Measurements from ENCODE around the gene NRARP. TPM values are rescaled to one million over a fixed set of nuclear protein-coding genes. Genes with fewer than 3 reads are reported as not detected.

NRARP gene
- total and polyA plus RNA-seq, 8 donors = 1.3 to 23.4 (median 10.8) TPM

DNA sequence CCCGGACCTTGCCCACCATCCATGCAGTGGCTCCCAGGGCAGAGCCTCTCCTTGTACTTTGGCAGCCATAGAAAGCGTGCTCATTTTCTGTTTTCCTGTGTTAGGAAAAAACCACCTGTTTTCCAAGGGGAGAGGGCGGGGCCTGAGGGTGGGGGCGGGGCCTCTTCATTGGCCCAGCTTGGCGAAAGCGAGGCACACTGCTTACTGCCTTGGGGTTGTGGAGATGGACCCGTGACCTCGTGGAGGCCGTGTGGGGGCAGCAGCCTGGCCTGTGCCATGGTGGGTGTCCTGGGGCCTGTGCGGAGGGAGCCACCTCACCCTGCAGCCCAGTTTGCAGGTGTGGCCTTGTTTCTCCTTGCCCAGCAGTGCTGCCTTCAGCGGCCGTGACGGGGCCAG lies 29.0 kb downstream of the NRARP start:
- no peak for FAIRE-seq
- H3K27me3 ChIP-seq = no peaks in the 10 kb centered on the region
- DNase-seq = peak in 2 of 6 donors; percentile 22 to 39

DNA sequence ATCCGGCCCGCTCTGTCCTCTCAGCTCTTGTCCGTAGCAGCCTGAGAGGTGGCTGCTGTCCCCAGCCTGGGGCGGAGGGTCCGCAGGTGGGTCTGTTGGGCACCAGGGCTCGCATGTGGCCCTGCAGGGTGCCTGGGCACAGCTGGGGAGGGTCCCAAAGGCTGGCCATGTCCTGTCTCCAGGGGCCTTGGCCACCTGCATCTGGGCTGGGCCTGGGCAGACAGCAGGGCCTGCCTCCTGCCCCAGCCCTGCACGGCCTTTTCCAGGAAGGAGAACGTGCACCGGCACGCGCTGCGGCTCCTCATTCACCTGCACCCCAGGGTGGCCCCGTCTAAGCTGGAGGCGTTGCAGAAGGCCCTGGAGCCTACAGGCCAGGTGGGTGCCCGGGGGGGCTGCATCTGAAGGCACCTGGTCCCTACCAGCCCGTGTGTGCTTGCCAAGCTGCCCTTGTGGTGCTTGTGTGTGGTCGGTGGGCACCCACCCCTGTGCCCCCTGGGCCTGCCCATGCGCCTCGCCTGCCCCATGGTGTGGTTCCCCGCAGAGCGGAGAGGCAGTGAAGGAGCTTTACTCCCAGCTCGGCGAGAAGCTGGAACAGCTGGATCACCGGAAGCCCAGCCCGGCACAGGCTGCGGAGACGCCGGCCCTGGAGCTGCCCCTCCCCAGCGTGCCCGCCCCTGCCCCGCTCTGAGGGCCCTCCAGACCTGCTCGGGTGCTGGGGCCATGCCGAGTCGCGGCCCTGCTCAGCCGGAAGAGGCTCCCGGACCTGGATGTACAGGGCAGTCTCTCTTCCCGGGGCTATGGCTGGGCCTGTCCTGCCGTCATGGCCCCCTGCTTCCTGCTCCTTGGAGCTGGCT lies 29.6 kb downstream of the NRARP start:
- peaks cover 7 to 11% (median 11%) of the 10 kb centered on the region in 3 donors for H3K36me3 ChIP-seq
- no peaks in the 10 kb centered on the region for H3K27me3 ChIP-seq
- H3K4me1 ChIP-seq = peaks cover 15 to 25% (median 24%) of the 10 kb centered on the region in 3 donors
- DNase-seq = peak in 2 of 6 donors; percentile 42 to 81
- H3K27ac ChIP-seq = no peak overlapping the region
- 94 to 95% methylated on average over 36 to 39 of the region's 39 CpGs for WGBS, 2 donors
- no peaks in the 10 kb centered on the region for H3K9me3 ChIP-seq
- TF ChIP-seq, protein P1, sequence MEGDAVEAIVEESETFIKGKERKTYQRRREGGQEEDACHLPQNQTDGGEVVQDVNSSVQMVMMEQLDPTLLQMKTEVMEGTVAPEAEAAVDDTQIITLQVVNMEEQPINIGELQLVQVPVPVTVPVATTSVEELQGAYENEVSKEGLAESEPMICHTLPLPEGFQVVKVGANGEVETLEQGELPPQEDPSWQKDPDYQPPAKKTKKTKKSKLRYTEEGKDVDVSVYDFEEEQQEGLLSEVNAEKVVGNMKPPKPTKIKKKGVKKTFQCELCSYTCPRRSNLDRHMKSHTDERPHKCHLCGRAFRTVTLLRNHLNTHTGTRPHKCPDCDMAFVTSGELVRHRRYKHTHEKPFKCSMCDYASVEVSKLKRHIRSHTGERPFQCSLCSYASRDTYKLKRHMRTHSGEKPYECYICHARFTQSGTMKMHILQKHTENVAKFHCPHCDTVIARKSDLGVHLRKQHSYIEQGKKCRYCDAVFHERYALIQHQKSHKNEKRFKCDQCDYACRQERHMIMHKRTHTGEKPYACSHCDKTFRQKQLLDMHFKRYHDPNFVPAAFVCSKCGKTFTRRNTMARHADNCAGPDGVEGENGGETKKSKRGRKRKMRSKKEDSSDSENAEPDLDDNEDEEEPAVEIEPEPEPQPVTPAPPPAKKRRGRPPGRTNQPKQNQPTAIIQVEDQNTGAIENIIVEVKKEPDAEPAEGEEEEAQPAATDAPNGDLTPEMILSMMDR (IDR thresholded peaks at IDR 0.05) = no peak
- intact Hi-C loops (cut with DNase I) = loop anchor here in 1 of 3 donors (10.0 kb wide), 1 partner anchor 252 kb away; no protein-coding TSS in a partner anchor
- FAIRE-seq = no peak
- ATAC-seq = no peak
- H3K4me3 ChIP-seq = no peak overlapping the region

More for the DNA sequence above, 29.0 kb downstream of the NRARP start:
- intact Hi-C loops (cut with DNase I) = loop anchor here in 1 of 3 donors (10.0 kb wide), 1 partner anchor 252 kb away; no protein-coding TSS in a partner anchor
- Histone ChIP-seq H3K9me3 (no peaks in the 10 kb centered on the region), H3K27ac (no peak overlapping the region), H3K4me3 (no peak overlapping the region), H3K36me3 (peaks cover 7 to 11% (median 11%) of the 10 kb centered on the region in 3 donors), H3K4me1 (peaks cover 15 to 25% (median 24%) of the 10 kb centered on the region in 3 donors)
- WGBS, 2 donors = 57 to 61% methylated on average over 13 of the region's 13 CpGs
- no peak for ATAC-seq
- TF ChIP-seq, protein P1 (IDR thresholded peaks at IDR 0.05) = no peak

DNA sequence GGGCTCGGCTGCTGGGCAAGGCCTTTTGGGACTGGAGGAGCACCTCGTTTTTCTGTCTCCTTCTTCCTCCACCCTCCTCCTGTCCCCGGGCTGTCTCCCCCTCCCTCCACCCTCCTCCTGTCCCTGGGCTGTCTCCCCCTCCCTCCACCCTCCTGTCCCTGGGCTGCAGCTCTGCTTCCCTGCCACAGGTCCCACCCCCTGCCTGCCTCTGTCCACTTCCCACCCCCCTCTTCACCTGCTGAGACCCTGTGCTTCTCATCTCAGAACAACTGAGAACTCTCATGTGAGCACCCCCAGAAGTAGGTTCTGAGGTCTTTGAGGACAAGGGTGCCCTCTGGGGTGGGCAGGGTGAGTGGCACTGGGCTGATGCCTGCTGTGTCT lies 30.4 kb downstream of the NRARP start:
- Histone ChIP-seq H3K4me3 (no peak overlapping the region), H3K9me3 (no peaks in the 10 kb centered on the region), H3K27ac (no peak overlapping the region), H3K4me1 (peaks cover 15 to 23% (median 23%) of the 10 kb centered on the region in 3 donors), H3K36me3 (peaks cover 7 to 11% (median 11%) of the 10 kb centered on the region in 3 donors), H3K27me3 (no peaks in the 10 kb centered on the region)
- intact Hi-C loops (cut with DNase I) = loop anchor here in 1 of 3 donors (10.0 kb wide), 1 partner anchor 253 kb away; no protein-coding TSS in a partner anchor
- DNase-seq = no peak
- 55 to 62% methylated on average over 3 of the region's 3 CpGs for WGBS, 2 donors
- no peak for FAIRE-seq
- ATAC-seq = no peak
- TF ChIP-seq, protein P1 (IDR thresholded peaks at IDR 0.05) = no peak

DNA sequence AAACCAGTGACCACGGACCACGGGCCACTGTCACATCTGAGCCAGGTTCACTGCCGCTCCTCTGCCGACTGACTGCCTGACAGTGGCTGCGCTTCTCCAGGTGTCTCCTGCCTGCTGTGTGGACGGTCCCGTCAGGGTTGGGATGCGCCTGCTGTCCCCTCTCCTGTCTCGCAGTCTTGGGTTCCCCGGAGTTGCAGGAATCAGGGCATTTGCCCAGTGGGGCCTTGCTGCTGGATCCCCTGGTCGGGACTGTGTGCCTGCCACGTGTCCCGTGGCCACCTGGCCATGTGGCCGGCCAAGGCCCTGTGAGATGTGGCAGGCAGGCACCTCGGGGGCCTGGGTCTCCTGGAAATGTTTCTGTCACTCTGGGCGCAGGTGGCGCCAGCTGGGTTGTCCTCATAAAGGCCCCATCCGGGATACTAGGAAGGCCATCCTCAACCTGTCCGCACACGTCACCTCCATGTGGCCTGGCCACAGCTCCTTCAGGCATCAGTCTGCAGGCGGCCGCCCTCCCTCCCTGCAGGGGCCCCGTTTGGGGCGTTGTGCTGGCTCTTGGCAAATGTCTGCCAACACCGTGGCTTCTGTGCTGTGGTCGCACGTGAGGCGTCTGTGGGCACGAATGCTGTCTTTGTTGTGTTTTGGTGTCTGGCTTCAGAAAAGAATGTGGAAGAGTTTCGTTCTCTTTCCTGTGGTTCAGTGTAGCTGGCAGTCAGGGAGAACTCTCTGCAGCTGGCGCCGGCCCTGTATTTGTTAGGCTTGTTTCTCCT lies 31.0 kb downstream of the NRARP start:
- H3K4me1 ChIP-seq = peaks cover 15 to 19% (median 17%) of the 10 kb centered on the region in 3 donors
- DNase-seq = peak in 2 of 6 donors; percentile 20 to 21

More for the DNA sequence above, 31.0 kb downstream of the NRARP start:
- Histone ChIP-seq H3K27ac (no peak overlapping the region), H3K4me3 (no peak overlapping the region), H3K9me3 (no peaks in the 10 kb centered on the region), H3K27me3 (no peaks in the 10 kb centered on the region), H3K36me3 (peaks cover 7 to 11% (median 11%) of the 10 kb centered on the region in 3 donors)
- TF ChIP-seq, protein P1 (IDR thresholded peaks at IDR 0.05) = no peak
- FAIRE-seq (no peak), ATAC-seq (no peak)
- intact Hi-C loops (cut with DNase I) = loop anchor here in 1 of 3 donors (10.0 kb wide), 1 partner anchor 254 kb away; no protein-coding TSS in a partner anchor
- WGBS, 2 donors = 89 to 93% methylated on average over 32 of the region's 32 CpGs

All from pancreas (tissue), 10 donors.